Suprapubic skin (tissue), 4 donors: ENCODE results near the gene CILP.

Experiments
- EP300 ChIP-seq: sonication (generic); formaldehyde crosslinking; IDR thresholded peaks from one replicate; pipeline ENCODE4 v1.6.1; 2017; ENCODE audit warnings: antibody characterized with exemption
- POLR2A ChIP-seq, 2 donors: fragments of 450-650 bp; IDR thresholded peaks; one replicate each; pipeline ENCODE4 v1.6.1; 2017; ENCODE audit warnings: antibody characterized with exemption in 2 of 2, mild to moderate bottlenecking in 2 of 2, moderate library complexity in 2 of 2
- POLR2AphosphoS5 ChIP-seq, 3 donors: sonication (generic); formaldehyde crosslinking; IDR thresholded peaks; one replicate each; pipeline ENCODE4 v1.6.1; 2017; ENCODE audit warnings: antibody characterized with exemption in 3 of 3
- TF ChIP-seq, protein P1 (sequence below), 2 donors: fragments of 200-600 bp in 1 of 2; fragments of 450-650 bp in 1 of 2; sonication (generic) in 1 of 2; IDR thresholded peaks; one replicate each; pipeline ENCODE4 v1.5.1; 2016 to 2019; ENCODE audit warnings: antibody characterized with exemption in 2 of 2, mild to moderate bottlenecking in 1 of 2, moderate library complexity in 1 of 2

DNA sequence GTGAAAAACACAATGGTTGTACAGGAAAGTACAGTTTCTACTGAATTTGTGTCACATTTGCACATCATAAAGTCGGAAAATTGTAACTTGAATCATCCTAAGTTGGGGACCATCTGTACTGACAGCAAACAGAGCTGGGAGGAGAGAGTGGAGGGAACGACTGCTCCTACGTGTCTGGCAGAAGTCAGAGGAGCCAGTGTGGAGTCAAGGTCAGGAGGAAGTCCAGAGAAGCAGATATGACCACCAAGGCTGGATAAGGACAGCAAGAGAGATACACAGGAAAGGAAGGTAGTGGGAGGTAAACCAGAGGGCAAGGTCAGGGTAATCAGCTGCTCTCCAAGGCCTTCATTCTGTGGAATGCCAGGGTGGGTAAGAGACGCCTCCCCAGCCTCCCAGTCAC is 2.7 kb upstream of the CILP start:
- TF ChIP-seq, protein P1, sequence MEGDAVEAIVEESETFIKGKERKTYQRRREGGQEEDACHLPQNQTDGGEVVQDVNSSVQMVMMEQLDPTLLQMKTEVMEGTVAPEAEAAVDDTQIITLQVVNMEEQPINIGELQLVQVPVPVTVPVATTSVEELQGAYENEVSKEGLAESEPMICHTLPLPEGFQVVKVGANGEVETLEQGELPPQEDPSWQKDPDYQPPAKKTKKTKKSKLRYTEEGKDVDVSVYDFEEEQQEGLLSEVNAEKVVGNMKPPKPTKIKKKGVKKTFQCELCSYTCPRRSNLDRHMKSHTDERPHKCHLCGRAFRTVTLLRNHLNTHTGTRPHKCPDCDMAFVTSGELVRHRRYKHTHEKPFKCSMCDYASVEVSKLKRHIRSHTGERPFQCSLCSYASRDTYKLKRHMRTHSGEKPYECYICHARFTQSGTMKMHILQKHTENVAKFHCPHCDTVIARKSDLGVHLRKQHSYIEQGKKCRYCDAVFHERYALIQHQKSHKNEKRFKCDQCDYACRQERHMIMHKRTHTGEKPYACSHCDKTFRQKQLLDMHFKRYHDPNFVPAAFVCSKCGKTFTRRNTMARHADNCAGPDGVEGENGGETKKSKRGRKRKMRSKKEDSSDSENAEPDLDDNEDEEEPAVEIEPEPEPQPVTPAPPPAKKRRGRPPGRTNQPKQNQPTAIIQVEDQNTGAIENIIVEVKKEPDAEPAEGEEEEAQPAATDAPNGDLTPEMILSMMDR (IDR thresholded peaks at IDR 0.05): no peak
- TF ChIP-seq POLR2A (IDR thresholded peaks at IDR 0.05): no peak
- no peak for TF ChIP-seq POLR2AphosphoS5 (IDR thresholded peaks at IDR 0.05)
- no peak for TF ChIP-seq EP300
